ENCODE measurements around the gene CLEC2D.

CLEC2D gene, protein sequence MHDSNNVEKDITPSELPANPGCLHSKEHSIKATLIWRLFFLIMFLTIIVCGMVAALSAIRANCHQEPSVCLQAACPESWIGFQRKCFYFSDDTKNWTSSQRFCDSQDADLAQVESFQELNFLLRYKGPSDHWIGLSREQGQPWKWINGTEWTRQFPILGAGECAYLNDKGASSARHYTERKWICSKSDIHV

GRCh38 chr12:9669534-9669933, at the start of gene CLEC2D:
Gene CLEC2D (plus strand): TSS chr12:9669713. CDS start chr12:9669735, 22 bp downstream.
- Histone ChIP-seq H3K9ac (ENCODE audit: low read depth in 1 of 2, low read length in 2 of 2) (peak within 1 kb of the TSS in 1 of 2 donors; percentile 41), H3K4me3 (ENCODE audit: low read length in 2 of 2) (peak within 1 kb of the TSS in 1 of 2 donors; percentile 51), H3K27ac (ENCODE audit: low read depth in 2 of 2, low read length in 2 of 2) (peak within 1 kb of the TSS; percentile 20 to 43), H3K4me1 (ENCODE audit: control insufficient read depth in 2 of 2, insufficient read depth in 2 of 2, low read length in 2 of 2) (peaks cover 0 to 2% of the 10 kb centered on the region in 2 donors), H3K36me3 (ENCODE audit: control insufficient read depth in 2 of 2, insufficient read depth in 2 of 2, low read length in 2 of 2) (peaks cover 0 to 6% of the 10 kb centered on the region in 2 donors), H3K9me3 (ENCODE audit: control insufficient read depth in 2 of 2, low read length in 2 of 2) (no peaks in the 10 kb centered on the region), H3K27me3 (ENCODE audit: control insufficient read depth in 2 of 2, insufficient read depth in 2 of 2, low read length in 2 of 2) (no peaks in the 10 kb centered on the region)

DNA sequence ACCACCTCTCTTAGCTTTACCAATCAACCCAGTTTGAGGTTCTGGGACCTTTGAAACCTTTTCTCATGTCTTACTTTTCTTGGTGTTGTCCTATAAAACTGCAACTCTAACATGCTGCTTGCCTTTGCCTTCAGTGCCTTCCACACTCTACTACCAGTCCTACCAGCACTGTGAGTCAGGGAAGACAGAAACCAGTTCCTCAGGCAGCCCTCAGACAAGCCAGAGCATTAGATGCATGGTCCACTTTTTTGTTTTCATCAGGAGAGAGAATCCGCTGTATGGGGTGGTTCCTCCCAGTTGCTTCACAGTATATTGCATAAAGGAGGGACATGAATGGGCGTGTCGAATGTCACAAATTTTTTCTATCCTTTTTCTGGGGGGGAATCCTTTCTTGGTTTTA, 44.5 kb upstream of the CLEC2D start:
- Histone ChIP-seq H3K27me3 (ENCODE audit: control insufficient read depth in 2 of 2, insufficient read depth in 2 of 2, low read length in 2 of 2) (no peaks in the 10 kb centered on the region), H3K9ac (ENCODE audit: low read depth in 1 of 2, low read length in 2 of 2) (no peak overlapping the region), H3K36me3 (ENCODE audit: control insufficient read depth in 2 of 2, insufficient read depth in 2 of 2, low read length in 2 of 2) (no peaks in the 10 kb centered on the region), H3K9me3 (ENCODE audit: control insufficient read depth in 2 of 2, low read length in 2 of 2) (no peaks in the 10 kb centered on the region), H3K4me1 (ENCODE audit: control insufficient read depth in 2 of 2, insufficient read depth in 2 of 2, low read length in 2 of 2) (no peaks in the 10 kb centered on the region), H3K27ac (ENCODE audit: low read depth in 2 of 2, low read length in 2 of 2) (no peak overlapping the region), H3K4me3 (ENCODE audit: low read length in 2 of 2) (no peak overlapping the region)

DNA sequence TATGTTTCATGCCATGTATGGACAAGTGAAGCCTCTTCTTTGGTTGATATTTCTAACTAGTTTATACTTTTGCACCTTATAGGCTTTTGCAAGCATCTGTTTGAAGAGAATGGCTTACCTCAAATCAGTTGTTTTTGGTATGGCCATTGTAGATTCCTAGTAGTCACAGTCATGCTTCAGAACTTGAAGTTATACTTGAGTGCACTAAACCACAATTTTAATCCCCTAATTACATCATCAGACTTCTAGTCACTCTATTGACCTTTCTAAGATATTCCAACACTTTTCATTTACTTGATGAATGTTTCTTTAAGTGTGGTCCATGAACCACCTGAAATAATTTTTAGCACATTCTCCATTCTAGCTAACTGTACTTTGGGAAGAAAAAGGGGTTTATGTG, 43.2 kb upstream of the CLEC2D start:
- H3K4me3 ChIP-seq (ENCODE audit: low read length in 2 of 2): no peak overlapping the region
- no peak overlapping the region for H3K9ac ChIP-seq (ENCODE audit: low read depth in 1 of 2, low read length in 2 of 2)
- H3K27ac ChIP-seq (ENCODE audit: low read depth in 2 of 2, low read length in 2 of 2): no peak overlapping the region
- H3K36me3 ChIP-seq (ENCODE audit: control insufficient read depth in 2 of 2, insufficient read depth in 2 of 2, low read length in 2 of 2): no peaks in the 10 kb centered on the region
- H3K27me3 ChIP-seq (ENCODE audit: control insufficient read depth in 2 of 2, insufficient read depth in 2 of 2, low read length in 2 of 2): no peaks in the 10 kb centered on the region
- no peaks in the 10 kb centered on the region for H3K9me3 ChIP-seq (ENCODE audit: control insufficient read depth in 2 of 2, low read length in 2 of 2)
- no peaks in the 10 kb centered on the region for H3K4me1 ChIP-seq (ENCODE audit: control insufficient read depth in 2 of 2, insufficient read depth in 2 of 2, low read length in 2 of 2)

DNA sequence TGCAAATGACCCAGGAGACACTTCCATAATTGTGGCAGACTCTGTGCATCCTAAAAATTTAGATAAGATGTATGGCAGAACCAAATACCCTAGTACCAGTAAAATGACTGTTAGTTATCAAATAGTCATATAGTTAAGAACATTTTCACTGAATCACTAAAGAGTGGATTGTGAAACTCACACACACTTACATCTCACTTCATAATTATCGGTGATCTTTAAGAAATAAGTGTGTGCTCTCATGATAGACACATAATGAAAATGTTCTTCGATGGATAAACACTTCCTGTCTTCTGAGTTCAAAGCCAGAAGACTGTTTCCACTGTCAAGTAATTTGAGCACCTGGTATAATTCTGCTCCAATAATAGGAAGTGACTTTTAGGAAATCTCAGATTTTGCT, 42.7 kb upstream of the CLEC2D start:
- no peak overlapping the region for H3K9ac ChIP-seq (ENCODE audit: low read depth in 1 of 2, low read length in 2 of 2)
- no peak overlapping the region for H3K27ac ChIP-seq (ENCODE audit: low read depth in 2 of 2, low read length in 2 of 2)
- H3K4me3 ChIP-seq (ENCODE audit: low read length in 2 of 2): no peak overlapping the region
- no peaks in the 10 kb centered on the region for H3K9me3 ChIP-seq (ENCODE audit: control insufficient read depth in 2 of 2, low read length in 2 of 2)
- H3K36me3 ChIP-seq (ENCODE audit: control insufficient read depth in 2 of 2, insufficient read depth in 2 of 2, low read length in 2 of 2): no peaks in the 10 kb centered on the region
- no peaks in the 10 kb centered on the region for H3K4me1 ChIP-seq (ENCODE audit: control insufficient read depth in 2 of 2, insufficient read depth in 2 of 2, low read length in 2 of 2)
- H3K27me3 ChIP-seq (ENCODE audit: control insufficient read depth in 2 of 2, insufficient read depth in 2 of 2, low read length in 2 of 2): no peaks in the 10 kb centered on the region

- H3K27ac ChIP-seq (ENCODE audit: low read depth in 2 of 2, low read length in 2 of 2): no peak overlapping the region
- H3K4me1 ChIP-seq (ENCODE audit: control insufficient read depth in 2 of 2, insufficient read depth in 2 of 2, low read length in 2 of 2): no peaks in the 10 kb centered on the region
- no peaks in the 10 kb centered on the region for H3K9me3 ChIP-seq (ENCODE audit: control insufficient read depth in 2 of 2, low read length in 2 of 2)
- H3K9ac ChIP-seq (ENCODE audit: low read depth in 1 of 2, low read length in 2 of 2): no peak overlapping the region
- H3K4me3 ChIP-seq (ENCODE audit: low read length in 2 of 2): no peak overlapping the region
- no peaks in the 10 kb centered on the region for H3K27me3 ChIP-seq (ENCODE audit: control insufficient read depth in 2 of 2, insufficient read depth in 2 of 2, low read length in 2 of 2)
- no peaks in the 10 kb centered on the region for H3K36me3 ChIP-seq (ENCODE audit: control insufficient read depth in 2 of 2, insufficient read depth in 2 of 2, low read length in 2 of 2)
Measured at GRCh38 chr12:9632766-9633165, 36.7 kb upstream of the CLEC2D start.

- Histone ChIP-seq H3K36me3 (ENCODE audit: control insufficient read depth in 2 of 2, insufficient read depth in 2 of 2, low read length in 2 of 2) (no peaks in the 10 kb centered on the region), H3K4me1 (ENCODE audit: control insufficient read depth in 2 of 2, insufficient read depth in 2 of 2, low read length in 2 of 2) (no peaks in the 10 kb centered on the region), H3K27ac (ENCODE audit: low read depth in 2 of 2, low read length in 2 of 2) (no peak overlapping the region), H3K9ac (ENCODE audit: low read depth in 1 of 2, low read length in 2 of 2) (no peak overlapping the region), H3K27me3 (ENCODE audit: control insufficient read depth in 2 of 2, insufficient read depth in 2 of 2, low read length in 2 of 2) (no peaks in the 10 kb centered on the region), H3K4me3 (ENCODE audit: low read length in 2 of 2) (no peak overlapping the region), H3K9me3 (ENCODE audit: control insufficient read depth in 2 of 2, low read length in 2 of 2) (no peaks in the 10 kb centered on the region)
Measured at GRCh38 chr12:9634177-9634803, 35.2 kb upstream of the CLEC2D start.

DNA sequence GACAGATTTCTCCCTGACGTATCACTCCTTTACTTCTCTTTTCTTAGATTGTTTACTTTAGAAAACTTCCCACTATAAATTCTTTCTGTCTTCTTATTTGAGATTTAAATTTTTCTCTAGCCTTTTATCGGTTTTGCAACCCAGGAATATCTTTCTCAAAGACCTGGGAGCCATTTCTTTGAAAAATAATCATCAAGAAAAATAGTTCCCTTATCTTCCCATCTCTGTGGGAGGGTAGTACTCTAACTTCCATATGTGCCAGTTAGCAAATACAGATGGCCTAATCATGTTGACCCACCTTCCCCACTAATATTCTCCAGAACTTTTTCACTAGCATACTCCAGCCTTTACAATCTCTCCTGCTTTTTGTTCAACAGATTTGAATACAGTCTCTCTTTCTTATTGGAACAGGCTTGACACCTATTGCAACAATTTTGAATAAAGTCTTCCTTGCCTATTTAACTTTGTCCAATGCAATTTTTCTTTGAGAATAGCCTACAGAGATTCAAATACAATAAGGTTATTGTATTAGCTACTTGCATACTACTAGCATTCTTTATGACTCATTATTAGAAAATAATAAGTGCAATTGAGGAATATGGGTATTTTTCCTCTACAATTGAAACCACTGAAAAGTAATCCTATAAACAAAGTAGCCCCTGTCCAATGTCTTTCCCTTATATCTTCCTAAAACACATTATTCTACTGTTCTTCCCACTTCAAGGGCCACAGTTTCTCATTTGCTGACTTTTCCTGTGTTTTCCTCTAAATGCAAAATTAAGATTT, 34.4 kb upstream of the CLEC2D start:
- no peaks in the 10 kb centered on the region for H3K9me3 ChIP-seq (ENCODE audit: control insufficient read depth in 2 of 2, low read length in 2 of 2)
- H3K27me3 ChIP-seq (ENCODE audit: control insufficient read depth in 2 of 2, insufficient read depth in 2 of 2, low read length in 2 of 2): no peaks in the 10 kb centered on the region
- H3K27ac ChIP-seq (ENCODE audit: low read depth in 2 of 2, low read length in 2 of 2): no peak overlapping the region
- H3K4me3 ChIP-seq (ENCODE audit: low read length in 2 of 2): no peak overlapping the region
- no peak overlapping the region for H3K9ac ChIP-seq (ENCODE audit: low read depth in 1 of 2, low read length in 2 of 2)
- H3K4me1 ChIP-seq (ENCODE audit: control insufficient read depth in 2 of 2, insufficient read depth in 2 of 2, low read length in 2 of 2): no peaks in the 10 kb centered on the region
- H3K36me3 ChIP-seq (ENCODE audit: control insufficient read depth in 2 of 2, insufficient read depth in 2 of 2, low read length in 2 of 2): no peaks in the 10 kb centered on the region

DNA sequence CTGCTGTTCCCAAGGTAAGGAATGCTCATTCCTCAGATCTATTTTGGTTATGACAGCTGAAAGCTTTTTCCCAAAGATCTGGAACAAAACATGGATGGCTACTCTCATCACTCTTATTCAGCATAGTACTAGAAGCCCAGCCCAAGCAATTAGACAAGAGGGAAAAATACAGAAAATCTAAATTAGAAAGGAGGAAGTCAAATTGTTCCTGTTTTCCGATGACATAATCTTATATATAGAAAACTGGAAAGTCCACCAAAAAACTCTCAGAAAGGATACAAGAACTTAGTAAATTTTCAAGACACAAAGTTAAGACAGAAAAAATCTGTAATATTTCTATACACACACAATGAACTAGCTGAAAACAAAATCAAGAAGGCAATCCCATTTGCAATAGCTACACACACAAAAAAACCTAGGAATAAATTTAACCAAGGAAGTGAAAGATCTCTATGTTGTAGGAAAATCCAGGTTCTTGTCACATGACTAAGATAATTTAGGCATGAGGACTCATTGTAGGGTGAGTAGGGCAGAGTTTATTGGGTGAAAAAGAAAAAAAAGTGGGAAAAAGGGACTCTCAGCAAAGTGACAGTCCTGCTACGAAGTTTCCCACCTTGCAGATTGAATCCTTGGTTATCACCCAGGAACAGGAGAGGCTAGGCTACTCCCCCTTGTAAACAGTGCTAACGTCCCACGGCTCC, 33.2 kb upstream of the CLEC2D start:
- no peak overlapping the region for H3K4me3 ChIP-seq (ENCODE audit: low read length in 2 of 2)
- no peaks in the 10 kb centered on the region for H3K4me1 ChIP-seq (ENCODE audit: control insufficient read depth in 2 of 2, insufficient read depth in 2 of 2, low read length in 2 of 2)
- H3K27ac ChIP-seq (ENCODE audit: low read depth in 2 of 2, low read length in 2 of 2): no peak overlapping the region
- H3K27me3 ChIP-seq (ENCODE audit: control insufficient read depth in 2 of 2, insufficient read depth in 2 of 2, low read length in 2 of 2): no peaks in the 10 kb centered on the region
- no peaks in the 10 kb centered on the region for H3K36me3 ChIP-seq (ENCODE audit: control insufficient read depth in 2 of 2, insufficient read depth in 2 of 2, low read length in 2 of 2)
- H3K9me3 ChIP-seq (ENCODE audit: control insufficient read depth in 2 of 2, low read length in 2 of 2): no peaks in the 10 kb centered on the region
- no peak overlapping the region for H3K9ac ChIP-seq (ENCODE audit: low read depth in 1 of 2, low read length in 2 of 2)

GRCh38 chr12:9636851-9637206, 32.7 kb upstream of the CLEC2D start:
- H3K4me3 ChIP-seq (ENCODE audit: low read length in 2 of 2): no peak overlapping the region
- no peaks in the 10 kb centered on the region for H3K27me3 ChIP-seq (ENCODE audit: control insufficient read depth in 2 of 2, insufficient read depth in 2 of 2, low read length in 2 of 2)
- no peak overlapping the region for H3K27ac ChIP-seq (ENCODE audit: low read depth in 2 of 2, low read length in 2 of 2)
- H3K4me1 ChIP-seq (ENCODE audit: control insufficient read depth in 2 of 2, insufficient read depth in 2 of 2, low read length in 2 of 2): no peaks in the 10 kb centered on the region
- H3K9me3 ChIP-seq (ENCODE audit: control insufficient read depth in 2 of 2, low read length in 2 of 2): no peaks in the 10 kb centered on the region
- H3K36me3 ChIP-seq (ENCODE audit: control insufficient read depth in 2 of 2, insufficient read depth in 2 of 2, low read length in 2 of 2): no peaks in the 10 kb centered on the region
- no peak overlapping the region for H3K9ac ChIP-seq (ENCODE audit: low read depth in 1 of 2, low read length in 2 of 2)

- H3K27ac ChIP-seq (ENCODE audit: low read depth in 2 of 2, low read length in 2 of 2): no peak overlapping the region
- peaks cover 0 to 2% of the 10 kb centered on the region in 2 donors for H3K9me3 ChIP-seq (ENCODE audit: control insufficient read depth in 2 of 2, low read length in 2 of 2)
- no peak overlapping the region for H3K9ac ChIP-seq (ENCODE audit: low read depth in 1 of 2, low read length in 2 of 2)
- H3K4me1 ChIP-seq (ENCODE audit: control insufficient read depth in 2 of 2, insufficient read depth in 2 of 2, low read length in 2 of 2): no peaks in the 10 kb centered on the region
- H3K4me3 ChIP-seq (ENCODE audit: low read length in 2 of 2): no peak overlapping the region
- no peaks in the 10 kb centered on the region for H3K27me3 ChIP-seq (ENCODE audit: control insufficient read depth in 2 of 2, insufficient read depth in 2 of 2, low read length in 2 of 2)
- no peaks in the 10 kb centered on the region for H3K36me3 ChIP-seq (ENCODE audit: control insufficient read depth in 2 of 2, insufficient read depth in 2 of 2, low read length in 2 of 2)
Measured at GRCh38 chr12:9640024-9640423, 29.5 kb upstream of the CLEC2D start.

Data from mucosa of rectum (tissue), 2 donors.